Right atrium auricular region (tissue), 2 donors: ENCODE data around the gene SLC29A2. TPM values are rescaled to one million over a fixed set of nuclear protein-coding genes. Genes with fewer than 3 reads are reported as not detected.
"Not testable (repeated sequence)": the region's sequence is repeated elsewhere in the genome, so short reads cannot be mapped to it uniquely, and the experiment has no call there.

Experiments
- DNase-seq: peaks from one replicate; pipeline ENCODE4 v3.0.0-alpha.2; 2019; ENCODE audit warnings: low spot score
- H3K27ac ChIP-seq, 2 donors: fragments of 200-600 bp; sonication (generic); 1 replicate in 1 of 2; 2 replicates in 1 of 2; pipeline ENCODE4 v1.5.1; 2016 to 2019
- H3K27me3 ChIP-seq, 2 donors: fragments of 200-600 bp; sonication (generic); one replicate each; pipeline versions ENCODE4 v1.5.1 to v1.6.0; 2017 to 2019
- H3K36me3 ChIP-seq: fragments of 200-600 bp; sonication (generic); one replicate; pipeline ENCODE4 v1.5.1; 2016
- H3K4me1 ChIP-seq, 2 donors: fragments of 200-600 bp; sonication (generic); one replicate each; pipeline versions ENCODE4 v1.5.1 to v1.6.0; 2017 to 2019
- H3K4me3 ChIP-seq, 2 donors: fragments of 200-600 bp; sonication (generic); 1 replicate in 1 of 2; 2 replicates in 1 of 2; pipeline ENCODE4 v1.5.1; 2017 to 2019; ENCODE audit warnings: mild to moderate bottlenecking in 1 of 2, moderate library complexity in 1 of 2
- H3K9me3 ChIP-seq, 2 donors: fragments of 200-600 bp; sonication (generic); one replicate each; pipeline ENCODE4 v1.5.1; 2019
- CTCF ChIP-seq, 2 donors: fragments of 200-600 bp; sonication (generic); IDR thresholded peaks; one replicate each; pipeline ENCODE4 v1.5.1; 2019; ENCODE audit warnings: antibody characterized with exemption in 2 of 2
- total RNA-seq, 2 donors: library from RNA; depleted of rRNA; stranded (reverse); fragments of >200 nt; gene quantifications; one replicate each; pipeline ENCODE4 v1.1.0, GENCODE V29; 2016

Gene SLC29A2
- total RNA-seq, 2 donors from 2014 or later: 16.9 to 19.9 TPM

- no peaks in the 10 kb centered on the region for H3K36me3 ChIP-seq
- TF ChIP-seq CTCF (IDR thresholded peaks at IDR 0.05): no peak
- peaks cover 4 to 39% of the 10 kb centered on the region in 2 donors for H3K4me1 ChIP-seq
- peak overlapping the region; percentile 79 to 87 for H3K27ac ChIP-seq
- DNase-seq: no peak
- H3K4me3 ChIP-seq: no peak overlapping the region
- H3K27me3 ChIP-seq: no peaks in the 10 kb centered on the region
- no peaks in the 10 kb centered on the region for H3K9me3 ChIP-seq
Observed at GRCh38 chr11:66325263-66325671, 46.3 kb downstream of the SLC29A2 start.

GRCh38 chr11:66324664-66325063, 46.9 kb downstream of the SLC29A2 start:
- DNase-seq: no peak
- Histone ChIP-seq H3K36me3 (no peaks in the 10 kb centered on the region), H3K4me3 (no peak overlapping the region), H3K27ac (no peak overlapping the region), H3K4me1 (peaks cover 4 to 39% of the 10 kb centered on the region in 2 donors), H3K9me3 (no peaks in the 10 kb centered on the region), H3K27me3 (no peaks in the 10 kb centered on the region)
- TF ChIP-seq CTCF (IDR thresholded peaks at IDR 0.05): no peak

GRCh38 chr11:66323684-66324083, 47.9 kb downstream of the SLC29A2 start:
- no peaks in the 10 kb centered on the region for H3K36me3 ChIP-seq
- H3K9me3 ChIP-seq: no peaks in the 10 kb centered on the region
- TF ChIP-seq CTCF (IDR thresholded peaks at IDR 0.05): no peak
- no peak overlapping the region for H3K4me3 ChIP-seq
- H3K4me1 ChIP-seq: peaks cover 4 to 36% of the 10 kb centered on the region in 2 donors
- H3K27me3 ChIP-seq: no peaks in the 10 kb centered on the region
- H3K27ac ChIP-seq: no peak overlapping the region
- DNase-seq: no peak

GRCh38 chr11:66322732-66323427, 48.7 kb downstream of the SLC29A2 start:
- Histone ChIP-seq H3K4me1 (peaks cover 4 to 36% of the 10 kb centered on the region in 2 donors), H3K27ac (peak overlapping the region; percentile 31 to 47), H3K9me3 (no peaks in the 10 kb centered on the region), H3K27me3 (no peaks in the 10 kb centered on the region), H3K4me3 (no peak overlapping the region), H3K36me3 (no peaks in the 10 kb centered on the region)
- no peak for TF ChIP-seq CTCF (IDR thresholded peaks at IDR 0.05)
- DNase-seq: peak; percentile 83

- no peak for DNase-seq
- Histone ChIP-seq H3K27ac (peak overlapping the region in 1 of 2 donors; percentile 47), H3K9me3 (no peaks in the 10 kb centered on the region), H3K4me3 (no peak overlapping the region), H3K36me3 (no peaks in the 10 kb centered on the region), H3K4me1 (peaks cover 0 to 36% of the 10 kb centered on the region in 2 donors), H3K27me3 (no peaks in the 10 kb centered on the region)
- no peak for TF ChIP-seq CTCF (IDR thresholded peaks at IDR 0.05)
Observed at GRCh38 chr11:66321606-66322005, 50.0 kb downstream of the SLC29A2 start.

GRCh38 chr11:66320748-66321147, 50.8 kb downstream of the SLC29A2 start:
- H3K4me1 ChIP-seq: peaks cover 0 to 36% of the 10 kb centered on the region in 2 donors
- not testable (repeated sequence) for H3K4me3 ChIP-seq, DNase-seq, H3K9me3 ChIP-seq, H3K27me3 ChIP-seq, H3K27ac ChIP-seq, H3K36me3 ChIP-seq

GRCh38 chr11:66320289-66320688, 51.3 kb downstream of the SLC29A2 start:
- DNase-seq, H3K9me3 ChIP-seq, H3K27me3 ChIP-seq, H3K36me3 ChIP-seq, H3K4me3 ChIP-seq, H3K27ac ChIP-seq: not testable (repeated sequence)
- H3K4me1 ChIP-seq: peaks cover 0 to 35% of the 10 kb centered on the region in 2 donors
